Muscle layer of duodenum (tissue), 2 donors: ENCODE data around the gene FMNL2.

Source experiments
- H3K27ac ChIP-seq: one replicate; pipeline ENCODE4 v1.7.0; 2013; ENCODE audit warnings: mild to moderate bottlenecking, low read length
- H3K27me3 ChIP-seq: one replicate; pipeline ENCODE4 v1.7.0; 2013; ENCODE audit warnings: low read depth, mild to moderate bottlenecking, control low read depth, low read length
- H3K36me3 ChIP-seq, 2 donors: one replicate each; pipeline ENCODE4 v1.7.0; 2013; ENCODE audit warnings: low read length in 2 of 2, control low read depth in 1 of 2, mild to moderate bottlenecking in 1 of 2; ENCODE audit not compliant: insufficient read depth in 2 of 2, control insufficient read depth in 1 of 2
- H3K4me1 ChIP-seq, 2 donors: one replicate each; pipeline ENCODE4 v1.7.0; 2013; ENCODE audit warnings: low read length in 2 of 2, mild to moderate bottlenecking in 2 of 2, control low read depth in 1 of 2, moderate library complexity in 1 of 2; ENCODE audit not compliant: insufficient read depth in 2 of 2, control insufficient read depth in 1 of 2
- H3K4me3 ChIP-seq, 2 donors: one replicate each; pipeline ENCODE4 v1.7.0; 2013; ENCODE audit warnings: low read length in 2 of 2, low read depth in 1 of 2, mild to moderate bottlenecking in 1 of 2
- H3K9me3 ChIP-seq, 2 donors: one replicate each; pipeline ENCODE4 v1.7.0; 2013; ENCODE audit warnings: low read length in 2 of 2, control low read depth in 1 of 2, mild to moderate bottlenecking in 1 of 2; ENCODE audit not compliant: control insufficient read depth in 1 of 2
- donor health status: healthy.

The FMNL2 gene

DNA sequence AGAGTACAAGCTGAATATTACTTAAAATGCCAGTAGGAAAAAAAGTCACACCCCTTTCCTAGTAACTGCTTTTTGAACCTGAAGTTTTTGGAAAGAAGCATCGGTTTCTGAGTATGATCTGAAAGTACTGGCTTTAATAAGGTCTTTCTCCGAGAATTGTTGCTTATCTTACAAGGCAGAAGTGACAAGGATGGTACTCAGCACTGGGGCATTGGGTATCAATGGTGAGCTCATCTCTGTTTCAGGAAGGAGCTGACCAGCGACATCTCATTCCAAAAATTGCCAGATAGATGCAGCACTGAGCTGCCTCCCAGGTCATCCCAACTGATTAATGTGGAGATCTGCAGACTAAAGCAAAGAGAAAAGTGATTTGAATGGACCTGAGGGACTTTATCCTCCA, 85.4 kb downstream of the FMNL2 start:
- Histone ChIP-seq H3K27ac (no peak overlapping the region), H3K9me3 (no peaks in the 10 kb centered on the region), H3K36me3 (peaks cover 0 to 4% of the 10 kb centered on the region in 2 donors), H3K4me3 (no peak overlapping the region), H3K27me3 (no peaks in the 10 kb centered on the region), H3K4me1 (peaks cover 5 to 7% of the 10 kb centered on the region in 2 donors)

DNA sequence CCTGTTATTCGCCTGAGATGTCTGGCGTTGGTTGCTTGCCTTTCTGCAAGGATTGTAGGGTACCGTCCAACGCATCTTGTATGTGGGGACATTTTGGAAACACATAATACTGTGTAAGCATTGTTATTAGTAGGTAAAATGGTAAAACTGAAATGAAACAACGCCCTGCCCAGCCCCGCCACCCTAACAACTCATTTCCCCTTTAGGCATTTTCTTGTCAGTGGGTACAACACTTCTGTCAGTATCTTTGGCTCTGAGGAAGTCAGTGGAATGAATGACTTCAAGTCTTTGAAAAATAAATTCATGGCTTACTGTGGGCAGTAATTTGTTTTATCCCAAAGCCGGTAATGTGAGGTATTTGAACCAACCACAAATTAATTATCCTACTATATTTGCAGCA, 86.0 kb downstream of the FMNL2 start:
- Histone ChIP-seq H3K27me3 (no peaks in the 10 kb centered on the region), H3K9me3 (no peaks in the 10 kb centered on the region), H3K36me3 (peaks cover 0 to 4% of the 10 kb centered on the region in 2 donors), H3K4me3 (no peak overlapping the region), H3K4me1 (peaks cover 1 to 5% of the 10 kb centered on the region in 2 donors), H3K27ac (peak overlapping the region; percentile 42)

DNA sequence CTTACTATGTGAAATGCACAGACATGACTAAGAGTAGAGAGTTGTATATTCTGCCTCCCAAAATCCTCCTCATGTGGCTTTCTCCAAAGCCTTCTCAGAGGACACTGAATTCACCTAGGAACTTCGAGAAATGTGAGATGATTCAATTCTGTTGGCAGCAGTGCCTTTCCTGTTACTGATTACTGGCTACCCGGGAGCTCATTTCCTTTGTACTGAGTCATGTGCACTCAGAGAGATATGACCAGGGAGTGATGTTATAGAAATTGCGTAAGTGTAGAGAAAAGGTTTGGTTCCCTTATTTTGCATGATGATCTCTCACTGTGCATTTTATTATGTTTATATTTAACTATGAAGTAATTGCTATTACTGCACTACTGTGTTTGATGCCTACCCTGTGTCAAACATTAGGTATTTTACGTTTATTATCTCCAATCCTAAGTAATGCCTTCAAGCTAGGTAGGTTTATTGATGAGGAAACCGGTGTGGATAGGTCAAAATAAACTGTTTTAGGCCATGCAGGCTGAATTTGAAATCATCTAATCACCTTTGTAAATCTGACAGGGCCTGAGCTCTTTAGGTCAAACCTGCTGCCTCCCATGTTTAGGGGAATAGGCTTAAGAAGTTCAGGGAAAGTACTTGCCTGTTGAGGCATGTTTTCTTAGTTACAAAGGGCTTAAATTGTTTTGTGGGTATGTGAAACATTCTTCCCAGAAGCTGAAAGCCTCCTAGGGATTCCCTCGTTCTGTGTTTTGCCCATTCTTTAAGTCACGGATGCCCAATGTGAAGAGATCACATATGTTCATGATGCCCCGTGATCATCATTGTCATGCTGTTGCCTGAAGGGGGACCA, 86.8 kb downstream of the FMNL2 start:
- H3K4me1 ChIP-seq, result peaks cover 0 to 5% of the 10 kb centered on the region in 2 donors
- no peak overlapping the region for H3K4me3 ChIP-seq
- H3K36me3 ChIP-seq, result peaks cover 0 to 4% of the 10 kb centered on the region in 2 donors
- no peaks in the 10 kb centered on the region for H3K27me3 ChIP-seq
- H3K9me3 ChIP-seq, result no peaks in the 10 kb centered on the region
- peak overlapping the region; percentile 78 for H3K27ac ChIP-seq

DNA sequence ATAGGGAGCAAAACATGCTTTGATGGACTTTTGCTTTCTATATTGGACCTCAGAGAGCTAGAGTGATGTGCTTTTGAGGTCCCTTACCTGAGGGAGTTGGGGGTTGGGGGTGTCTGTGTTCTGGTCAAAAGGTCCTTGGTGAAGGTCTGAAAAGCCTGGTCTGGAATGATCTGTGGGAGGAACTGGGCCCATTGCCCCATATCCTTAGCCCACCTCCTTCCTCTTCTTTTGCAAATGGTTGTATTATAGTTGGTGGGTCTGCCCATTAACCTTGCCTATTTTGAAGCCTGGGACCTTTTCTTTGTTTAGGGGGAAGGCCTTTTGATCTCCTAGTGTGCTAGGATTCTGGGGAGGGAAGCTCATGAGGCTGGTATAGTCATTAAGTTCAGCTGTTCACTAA, 88.7 kb downstream of the FMNL2 start:
- Histone ChIP-seq H3K4me1 (peaks cover 4 to 5% of the 10 kb centered on the region in 2 donors), H3K4me3 (no peak overlapping the region), H3K36me3 (peaks cover 0 to 4% of the 10 kb centered on the region in 2 donors), H3K27me3 (no peaks in the 10 kb centered on the region), H3K9me3 (no peaks in the 10 kb centered on the region), H3K27ac (no peak overlapping the region)

DNA sequence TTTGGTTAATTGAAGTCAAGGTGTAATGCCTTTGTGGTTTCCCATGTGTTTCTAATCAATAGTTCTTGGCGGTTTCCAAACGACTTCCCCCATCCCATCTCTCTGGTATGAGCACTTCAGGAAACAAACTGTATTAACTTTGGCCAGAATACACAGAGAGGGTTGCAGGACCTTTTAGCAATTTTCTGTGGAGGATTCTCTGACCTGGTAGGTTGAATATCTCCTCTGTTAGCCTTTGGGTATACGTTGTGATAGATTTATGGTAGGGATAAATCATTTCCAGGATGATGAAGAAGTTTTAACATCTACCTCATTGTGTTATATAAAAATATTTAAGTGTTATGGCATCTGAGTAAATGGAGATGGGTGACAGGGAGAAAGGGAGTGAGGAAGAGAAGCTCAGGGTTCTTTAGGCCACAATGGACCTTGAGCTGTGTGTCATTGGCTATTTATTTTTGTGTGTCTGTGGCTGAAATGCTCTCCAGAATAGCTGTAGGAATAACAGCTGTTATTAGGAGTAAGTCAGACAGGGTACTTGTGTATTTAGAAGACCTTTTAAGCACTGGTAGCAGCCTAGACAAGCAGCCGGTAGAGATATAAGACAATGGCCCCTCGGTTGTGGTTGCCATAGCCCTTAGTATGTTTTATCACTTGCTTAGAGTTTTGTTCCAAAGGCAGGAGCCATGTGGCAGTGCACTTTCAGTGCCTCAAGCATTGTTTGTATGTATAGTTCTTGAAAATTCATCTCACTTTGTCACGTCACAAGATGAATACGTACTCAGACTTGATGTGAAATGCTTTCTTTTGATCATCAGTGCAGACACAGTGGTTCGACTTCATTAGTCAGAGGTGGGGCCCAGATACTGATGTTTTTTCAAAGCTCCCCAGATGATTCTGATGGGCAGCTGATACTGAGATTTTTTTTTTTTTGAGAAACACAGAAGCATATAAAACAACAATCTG, 91.1 kb downstream of the FMNL2 start:
- peaks cover 4 to 5% of the 10 kb centered on the region in 2 donors for H3K4me1 ChIP-seq
- no peaks in the 10 kb centered on the region for H3K27me3 ChIP-seq
- no peak overlapping the region for H3K27ac ChIP-seq
- H3K4me3 ChIP-seq, result no peak overlapping the region
- H3K9me3 ChIP-seq, result no peaks in the 10 kb centered on the region
- H3K36me3 ChIP-seq, result peaks cover 0 to 4% of the 10 kb centered on the region in 2 donors

DNA sequence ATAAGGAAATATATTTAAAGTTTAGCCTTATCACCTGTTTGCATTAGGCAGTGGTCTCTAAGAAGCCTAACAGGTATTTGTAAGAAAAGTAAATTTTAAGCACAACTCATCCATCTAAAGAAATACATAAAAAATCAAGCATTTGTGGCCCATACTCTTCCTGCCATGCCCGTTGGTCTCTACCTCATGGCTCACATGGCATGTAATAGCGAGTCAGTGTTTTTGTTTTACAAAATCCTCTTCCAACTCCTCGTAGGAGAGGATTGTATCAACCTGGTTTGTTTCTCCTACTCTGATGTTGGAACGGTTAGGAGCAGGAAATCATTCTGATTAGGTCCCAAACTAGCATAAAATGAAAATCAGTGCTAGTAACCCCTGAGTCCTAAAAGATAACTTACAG, 91.8 kb downstream of the FMNL2 start:
- Histone ChIP-seq H3K27me3 (no peaks in the 10 kb centered on the region), H3K36me3 (peaks cover 0 to 3% of the 10 kb centered on the region in 2 donors), H3K4me3 (no peak overlapping the region), H3K9me3 (no peaks in the 10 kb centered on the region), H3K4me1 (peaks cover 4 to 5% of the 10 kb centered on the region in 2 donors), H3K27ac (no peak overlapping the region)

DNA sequence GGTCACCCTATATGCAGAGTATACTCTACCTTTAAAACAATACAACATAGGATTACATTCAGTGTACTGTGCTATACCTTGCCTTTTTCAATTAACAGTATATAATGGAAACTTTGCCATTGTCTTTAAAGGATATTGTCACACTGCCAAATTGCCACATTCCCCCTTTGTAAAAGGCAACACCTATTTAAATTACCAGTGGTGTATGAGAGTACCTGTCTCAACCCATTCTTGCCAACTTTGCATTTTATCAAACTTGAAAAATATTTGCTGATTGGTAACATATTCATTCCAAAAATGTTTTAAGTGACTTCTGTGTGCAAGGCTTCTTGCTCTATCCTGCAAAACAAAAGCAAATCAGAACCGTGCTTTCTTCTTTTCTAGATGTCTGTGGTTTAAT, 92.9 kb downstream of the FMNL2 start:
- H3K9me3 ChIP-seq, result no peaks in the 10 kb centered on the region
- no peaks in the 10 kb centered on the region for H3K27me3 ChIP-seq
- no peak overlapping the region for H3K4me3 ChIP-seq
- H3K27ac ChIP-seq, result no peak overlapping the region
- no peaks in the 10 kb centered on the region for H3K36me3 ChIP-seq
- H3K4me1 ChIP-seq, result peaks cover 8 to 16% of the 10 kb centered on the region in 2 donors

DNA sequence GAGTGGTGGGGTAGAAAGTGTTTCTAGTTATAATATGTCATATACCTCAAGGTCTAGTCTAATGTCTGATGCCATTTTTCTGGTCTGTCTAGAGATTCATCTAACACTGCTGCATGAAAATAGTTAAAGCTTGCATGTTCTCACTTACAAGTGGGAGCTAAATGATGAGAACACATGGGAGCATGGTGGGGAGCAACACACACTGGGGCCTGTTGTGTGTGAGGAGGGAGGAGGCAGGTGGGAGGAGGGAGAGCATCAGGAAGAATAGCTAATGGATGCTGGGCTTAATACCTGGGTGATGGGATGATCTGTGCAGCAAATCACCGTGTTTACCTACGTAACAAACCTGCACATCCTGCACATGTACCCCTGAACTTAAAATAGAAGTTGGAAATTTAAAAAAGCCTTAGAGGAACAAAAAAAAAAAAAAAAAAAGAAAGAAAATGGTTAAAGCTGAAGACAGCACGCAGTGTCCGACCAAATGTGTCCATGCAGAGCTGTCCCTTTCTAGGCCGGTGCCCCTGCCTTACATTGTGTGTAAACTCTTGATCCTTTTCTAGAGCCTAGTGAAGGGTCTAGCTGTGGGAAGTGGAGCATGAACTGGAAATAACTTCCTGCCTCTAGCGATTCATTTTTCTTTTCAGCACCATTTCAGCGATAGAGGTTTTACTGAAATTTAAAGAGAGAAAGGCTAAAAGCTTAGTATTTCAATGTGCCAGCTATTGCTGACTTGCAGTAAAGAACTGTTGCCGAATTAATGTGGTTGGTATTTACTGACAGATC, 94.0 kb downstream of the FMNL2 start:
- H3K4me3 ChIP-seq, result no peak overlapping the region
- H3K27me3 ChIP-seq, result no peaks in the 10 kb centered on the region
- peaks cover 8 to 18% of the 10 kb centered on the region in 2 donors for H3K4me1 ChIP-seq
- no peak overlapping the region for H3K27ac ChIP-seq
- H3K9me3 ChIP-seq, result no peaks in the 10 kb centered on the region
- H3K36me3 ChIP-seq, result no peaks in the 10 kb centered on the region

DNA sequence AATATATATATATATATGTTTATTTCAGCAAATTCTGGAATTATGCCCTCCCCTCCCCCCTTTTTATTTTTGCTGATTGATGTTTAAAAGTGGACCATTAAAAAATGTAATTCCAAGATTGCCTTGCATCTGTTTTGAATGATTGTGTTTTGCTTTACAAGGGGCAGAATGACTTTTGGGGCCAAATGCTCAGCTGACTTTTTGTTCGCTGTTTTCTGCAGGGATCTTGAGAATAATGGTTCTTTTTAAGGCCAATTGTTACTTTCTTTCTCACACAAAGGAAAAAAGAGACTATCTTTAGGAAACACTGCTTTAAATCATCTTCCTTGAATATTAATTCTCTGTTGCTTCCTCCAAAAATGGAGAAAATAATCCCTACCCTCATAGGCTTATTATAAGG, 95.9 kb downstream of the FMNL2 start:
- Histone ChIP-seq H3K4me3 (no peak overlapping the region), H3K27me3 (no peaks in the 10 kb centered on the region), H3K9me3 (no peaks in the 10 kb centered on the region), H3K4me1 (peaks cover 8 to 18% of the 10 kb centered on the region in 2 donors), H3K27ac (no peak overlapping the region), H3K36me3 (no peaks in the 10 kb centered on the region)

DNA sequence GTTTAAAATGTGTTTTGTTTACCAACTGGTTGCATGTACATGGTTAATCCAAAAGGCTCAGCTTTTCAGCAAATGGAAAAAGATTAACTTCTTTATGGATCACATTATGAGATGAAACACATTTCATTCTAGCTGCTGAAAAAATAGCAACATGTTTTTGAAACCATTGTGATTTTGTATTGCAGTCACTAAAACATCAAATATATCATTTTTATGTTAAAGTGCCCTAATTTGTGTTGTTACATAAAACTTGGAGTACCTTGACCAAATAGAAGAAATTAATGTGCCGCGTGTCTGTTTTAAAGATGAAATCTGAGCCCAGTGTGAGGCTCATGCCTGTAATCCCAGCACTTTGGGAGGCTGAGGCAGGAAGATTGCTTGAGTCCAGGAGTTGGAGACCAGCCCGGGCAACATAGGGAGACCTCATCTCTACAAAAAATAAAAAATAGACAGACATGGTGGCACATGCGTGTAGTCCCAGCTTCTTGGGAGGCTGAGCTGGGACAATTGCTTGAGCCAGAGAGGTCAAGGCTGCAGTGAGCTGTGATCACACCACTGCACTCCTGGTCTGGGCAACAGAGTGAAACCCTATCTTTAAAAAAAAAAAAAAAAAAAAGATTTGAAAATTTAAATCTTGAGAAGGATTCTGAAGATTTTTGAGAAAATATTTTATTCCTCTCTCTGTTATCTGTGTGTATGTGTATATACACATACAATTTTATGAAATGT, 96.6 kb downstream of the FMNL2 start:
- Histone ChIP-seq H3K9me3 (no peaks in the 10 kb centered on the region), H3K27me3 (no peaks in the 10 kb centered on the region), H3K27ac (no peak overlapping the region), H3K36me3 (no peaks in the 10 kb centered on the region), H3K4me1 (peaks cover 8 to 18% of the 10 kb centered on the region in 2 donors), H3K4me3 (no peak overlapping the region)
